GDM1 (cell line): ENCODE data around the gene HNRNPR.
"Not testable (repeated sequence)": the region's sequence is repeated elsewhere in the genome, so short reads cannot be mapped to it uniquely, and the experiment has no call there.

Experiments
- DNase-seq: peaks from one replicate; lab custom pipeline; 2025; lab: John Stamatoyannopoulos, UW

The HNRNPR gene

DNA sequence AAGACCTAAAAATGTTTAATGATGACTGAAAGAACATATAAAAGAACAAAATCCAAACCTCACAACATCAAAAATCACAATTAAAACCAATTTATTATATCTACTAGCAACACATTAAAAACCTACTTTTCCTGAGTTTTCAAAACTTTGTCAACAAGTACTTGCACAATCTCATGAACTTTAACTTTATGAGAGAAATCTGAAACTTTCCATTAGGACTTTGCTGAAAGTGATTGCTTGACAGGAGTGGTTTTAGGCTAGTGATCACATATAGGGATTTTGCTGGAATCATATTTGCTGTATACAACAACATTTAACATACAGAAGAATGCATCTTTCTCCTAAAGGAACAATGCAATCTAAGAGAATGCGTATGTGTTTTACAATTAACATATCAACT, 13.2 kb downstream of the HNRNPR start:
- DNase-seq: no peak

DNA sequence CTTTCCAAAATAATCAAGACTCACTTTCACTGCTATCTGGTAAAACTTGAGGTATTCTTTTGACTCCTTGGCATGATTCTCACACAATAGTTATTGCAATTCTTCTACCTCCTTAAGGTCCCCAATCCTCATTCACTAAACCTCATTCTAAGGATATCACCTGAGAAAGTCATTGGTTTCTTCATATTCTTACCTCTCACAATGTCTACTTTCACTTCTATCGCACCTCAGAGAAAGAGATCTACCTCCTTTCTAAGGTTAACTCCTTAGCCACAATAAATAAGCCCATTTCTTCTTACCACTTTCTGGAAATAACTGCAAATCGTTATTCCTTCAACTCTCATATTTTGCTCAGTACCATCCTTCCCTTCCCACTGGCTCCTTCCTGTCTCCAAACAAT, 18.7 kb downstream of the HNRNPR start:
- DNase-seq: no peak

DNA sequence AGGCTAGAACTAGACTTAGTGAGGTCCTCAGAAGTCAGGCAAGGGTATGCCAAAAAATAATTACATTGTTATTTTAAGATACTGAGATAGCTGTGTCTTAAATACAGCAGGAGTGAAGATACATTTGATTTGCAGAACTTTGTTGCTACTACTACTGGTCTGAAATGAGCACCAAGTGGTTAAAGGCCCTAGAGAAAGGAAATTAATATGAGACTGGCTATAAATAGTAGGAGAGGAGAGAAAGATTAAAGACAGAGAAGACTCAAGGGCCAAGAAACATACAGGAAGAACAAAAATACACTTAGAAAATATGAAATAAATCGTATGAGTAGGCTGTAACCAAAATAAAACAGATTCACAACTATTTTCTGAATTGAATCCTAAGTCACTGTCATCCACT, 21.3 kb downstream of the HNRNPR start:
- DNase-seq: no peak

DNA sequence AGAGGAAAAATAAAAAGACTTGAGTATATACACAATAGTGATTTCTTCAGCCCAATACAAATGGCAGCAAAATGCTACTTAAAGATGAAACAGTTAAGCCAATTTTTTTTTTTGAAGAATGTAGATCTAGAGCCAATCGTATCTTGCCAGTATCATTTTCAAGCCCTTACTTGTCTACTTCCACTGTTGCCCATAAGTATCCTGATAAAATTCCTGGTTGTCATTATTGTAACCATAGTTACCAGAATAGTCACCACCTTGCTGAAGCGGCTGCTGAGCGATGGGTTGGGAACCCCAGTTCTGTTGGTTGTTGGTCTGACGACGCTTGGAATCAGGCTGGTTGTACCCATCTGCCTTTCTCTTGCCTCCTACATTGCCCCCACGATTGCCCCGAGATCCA, 33.8 kb downstream of the HNRNPR start:
- not testable (repeated sequence) for DNase-seq

DNA sequence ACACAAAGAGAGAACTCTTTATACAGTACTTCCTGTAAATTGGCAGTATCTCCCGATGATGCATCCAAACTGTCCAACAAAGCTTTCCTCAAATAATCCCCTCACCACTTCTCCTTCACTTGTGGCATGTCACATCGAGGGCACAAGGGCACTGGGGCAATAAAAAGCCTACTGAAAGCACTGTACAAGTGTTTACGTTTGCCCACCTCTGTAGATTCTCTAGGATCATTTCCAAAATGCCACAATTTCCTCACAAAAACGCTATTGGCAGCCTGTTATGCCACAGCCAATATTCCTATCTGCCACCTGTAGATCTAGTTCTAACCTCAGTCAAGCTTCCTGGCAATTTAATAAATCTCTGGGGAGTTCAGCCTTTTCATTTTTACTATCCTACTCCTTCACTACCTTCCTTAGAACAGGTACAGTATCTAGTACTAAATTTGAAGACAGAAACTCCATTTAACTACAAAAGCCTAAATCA, 39.9 kb downstream of the HNRNPR start:
- DNase-seq: no peak

DNA sequence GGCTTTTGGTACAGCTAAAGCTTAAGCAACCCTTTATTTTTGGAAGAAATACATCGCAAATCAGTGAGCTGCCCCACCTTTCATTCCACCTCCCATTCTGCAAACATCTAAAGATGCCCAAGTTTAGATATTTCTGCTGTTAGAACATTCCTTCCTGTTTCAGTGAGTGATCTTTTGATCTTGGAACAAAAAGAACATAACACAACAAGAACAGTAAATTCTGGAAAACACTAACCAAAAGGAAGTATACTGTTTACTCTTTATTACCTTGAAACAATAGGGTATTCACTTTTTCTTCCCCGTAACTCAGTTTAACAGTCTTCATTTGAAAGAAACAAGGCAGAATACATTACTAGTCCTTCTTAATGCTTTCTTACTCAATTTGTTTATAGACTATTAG, 40.6 kb downstream of the HNRNPR start:
- no peak for DNase-seq

DNA sequence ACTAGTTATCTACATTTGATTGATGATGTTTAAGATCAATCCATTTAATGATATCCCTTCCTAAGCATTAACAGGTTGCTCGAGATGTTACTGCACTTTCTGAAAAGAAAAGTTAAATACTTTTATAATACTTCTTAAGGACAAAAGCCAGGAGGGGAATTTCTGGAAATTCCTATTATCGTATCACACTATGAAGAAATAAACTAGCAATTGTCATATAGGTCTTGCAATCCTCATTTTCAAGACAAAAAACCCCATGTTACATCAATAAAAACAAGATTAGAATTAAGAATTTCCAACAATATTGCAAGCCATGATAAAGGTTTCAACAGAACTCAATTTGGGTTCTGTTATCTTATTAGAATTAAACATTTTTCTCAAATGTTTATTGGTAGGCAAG, 47.2 kb downstream of the HNRNPR start:
- DNase-seq: no peak

DNA sequence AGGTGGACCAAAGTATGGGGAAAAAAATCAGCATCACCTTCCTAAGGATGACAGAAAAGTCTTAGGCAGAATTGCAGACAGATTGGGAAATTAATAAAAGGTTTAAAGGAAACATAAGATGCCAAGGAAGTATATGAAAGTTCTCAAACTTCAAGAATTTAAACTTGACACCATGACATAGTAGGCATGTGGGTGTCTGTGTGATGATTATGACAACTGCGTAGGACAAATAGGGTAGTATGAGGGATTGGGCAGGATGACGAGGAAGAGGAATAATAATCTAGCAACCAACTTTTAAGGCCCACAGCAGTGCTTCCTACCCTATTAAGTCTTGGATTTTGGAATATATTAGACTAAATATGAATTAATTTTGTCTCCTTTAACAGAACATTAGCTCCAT, 52.4 kb downstream of the HNRNPR start:
- DNase-seq: no peak

DNA sequence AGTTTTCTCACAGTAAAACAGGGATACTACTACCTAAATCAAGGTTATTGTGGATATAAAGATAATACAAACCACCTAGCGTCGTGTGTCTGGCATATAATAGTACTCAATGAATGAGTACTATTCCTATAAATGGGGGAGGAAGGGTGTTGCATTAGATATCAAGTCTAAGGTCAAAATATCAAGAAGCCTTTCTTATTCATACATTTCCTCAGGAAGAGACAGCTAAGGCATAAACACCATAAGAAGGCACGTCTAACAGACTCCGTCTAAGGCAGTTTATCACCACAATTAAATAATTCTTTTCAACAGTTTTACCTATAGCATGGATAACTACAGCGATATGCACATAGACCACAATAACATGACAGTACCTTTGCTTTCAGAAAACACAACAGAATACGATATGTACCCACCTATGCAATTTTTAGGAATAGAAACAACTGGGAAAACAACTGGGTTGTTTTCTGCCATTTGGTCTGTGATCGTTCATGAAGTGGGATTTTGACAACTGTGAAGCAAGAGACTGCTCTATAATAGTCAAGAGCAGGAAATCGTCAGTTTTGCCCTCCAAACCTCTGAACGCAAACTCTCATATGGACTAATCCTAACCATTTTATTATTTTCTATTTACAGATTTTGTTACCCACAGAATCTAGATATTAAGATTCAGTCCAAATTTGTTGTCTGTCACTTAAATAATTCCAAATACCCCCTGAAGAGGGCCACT, 53.1 kb downstream of the HNRNPR start:
- no peak for DNase-seq

DNA sequence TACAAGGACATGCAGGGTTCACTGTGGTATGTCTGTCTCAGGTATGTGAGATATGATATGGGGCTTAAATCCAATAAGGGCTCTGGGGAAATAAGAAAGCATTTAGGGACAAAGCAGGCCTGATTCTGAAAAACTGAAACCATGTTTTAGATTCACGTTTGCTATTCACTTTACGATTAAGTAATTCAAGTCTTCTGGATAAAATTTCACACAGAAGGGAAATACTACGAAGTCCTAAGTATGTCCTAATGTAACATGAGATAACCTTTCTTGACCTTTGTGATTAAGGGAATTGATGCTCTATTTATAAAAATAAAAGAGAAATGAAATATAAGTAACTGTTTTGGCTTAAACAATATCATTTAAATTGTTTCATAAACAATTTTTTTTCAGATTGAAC, 55.4 kb downstream of the HNRNPR start:
- no peak for DNase-seq

DNA sequence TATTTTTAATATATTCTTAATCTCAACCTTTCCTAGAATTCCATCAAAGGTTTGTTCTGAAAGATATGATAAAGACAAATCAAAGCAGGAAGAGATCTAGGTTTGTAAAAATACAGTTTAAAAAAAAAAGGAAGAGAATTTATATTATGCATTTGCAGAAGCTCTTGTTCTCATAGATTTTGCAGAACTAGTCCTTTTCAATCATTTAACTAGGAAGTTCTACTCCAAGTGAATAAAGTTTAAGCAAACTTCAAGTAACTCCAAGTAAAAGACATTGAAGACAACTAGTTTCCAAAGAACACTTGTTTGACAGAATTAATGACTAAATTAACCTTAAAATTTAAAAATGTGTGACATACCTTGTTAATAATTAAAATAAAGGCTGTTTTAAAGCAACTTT, 55.9 kb downstream of the HNRNPR start:
- no peak for DNase-seq

DNA sequence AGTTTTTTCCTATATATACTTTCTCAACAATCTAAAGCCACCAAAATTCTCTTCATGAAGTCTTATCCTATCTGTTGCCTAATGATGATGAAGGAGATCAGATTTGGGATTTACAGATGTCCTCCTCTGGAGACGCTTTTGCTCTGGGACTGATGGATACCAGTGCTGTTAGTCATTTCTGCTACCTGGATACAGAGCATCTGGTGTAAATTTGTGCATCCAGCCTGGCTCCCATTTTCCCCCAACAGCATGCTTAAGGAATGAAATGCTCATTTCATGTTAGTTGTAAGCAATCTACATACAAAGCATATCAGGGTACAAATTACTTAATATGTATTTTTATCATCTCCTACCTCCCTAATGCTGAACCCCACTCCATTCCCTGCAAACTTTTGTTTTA, 57.7 kb downstream of the HNRNPR start:
- no peak for DNase-seq

DNA sequence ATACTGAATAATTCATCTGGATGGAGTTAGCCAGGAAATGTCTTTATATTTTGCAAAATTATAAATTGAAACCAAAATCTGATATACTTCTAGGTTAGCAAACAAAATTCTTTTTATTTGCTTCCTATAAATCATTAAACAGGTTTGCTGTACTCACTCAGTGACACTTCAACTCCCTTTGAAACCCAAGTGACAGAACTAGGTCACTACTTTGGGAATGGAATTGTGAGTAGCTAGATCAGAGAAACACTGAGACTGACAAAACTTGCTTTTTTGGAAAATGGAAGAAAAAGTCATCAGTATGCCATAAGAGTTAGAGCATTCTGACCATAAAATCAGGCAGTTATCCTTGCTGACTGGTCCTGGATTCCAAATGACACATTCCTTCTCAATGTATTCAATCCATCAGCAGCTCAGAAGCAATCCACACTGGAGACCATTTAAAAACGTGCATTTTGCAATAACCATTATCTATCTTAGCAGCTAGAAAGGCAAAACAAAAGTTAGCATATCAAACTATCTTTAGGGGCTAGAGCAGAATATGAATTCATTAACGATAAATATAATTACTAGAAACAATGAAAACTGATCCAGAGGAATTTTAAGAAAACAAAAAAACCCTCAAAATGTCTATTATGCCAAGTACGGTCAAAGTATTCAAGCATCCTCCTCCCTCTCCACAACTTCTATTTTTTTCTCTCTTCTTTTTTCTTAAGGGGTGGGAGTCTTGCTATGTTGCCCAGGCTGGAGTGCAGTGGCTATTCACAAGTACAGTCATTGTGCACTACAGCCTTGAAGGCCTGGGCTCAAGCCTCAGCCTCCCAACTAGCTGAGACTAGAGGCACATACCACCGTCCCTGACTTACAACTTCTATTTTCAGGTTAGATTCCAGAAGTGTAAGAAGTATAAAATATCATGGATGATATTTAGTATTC, 60.1 kb downstream of the HNRNPR start:
- DNase-seq: no peak

DNA sequence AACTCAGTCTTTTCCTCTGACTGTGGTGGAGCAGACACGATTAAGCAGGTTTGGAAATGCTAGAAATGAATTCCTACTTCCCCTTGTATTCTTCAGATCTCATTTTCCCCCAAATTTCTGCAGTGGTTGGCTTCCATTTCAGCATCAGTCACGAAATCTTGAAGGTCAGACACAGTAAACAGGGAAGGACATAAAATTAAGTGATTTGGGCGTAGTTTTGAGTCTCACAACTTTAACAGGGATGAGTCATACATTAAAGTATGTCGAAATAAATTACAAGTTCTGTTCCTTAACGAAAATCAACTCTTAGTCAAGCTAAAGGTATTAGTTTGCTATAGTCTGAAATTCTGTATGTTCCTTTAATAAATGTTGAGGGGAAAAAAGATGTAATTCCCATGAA, 61.1 kb downstream of the HNRNPR start:
- DNase-seq: no peak

DNA sequence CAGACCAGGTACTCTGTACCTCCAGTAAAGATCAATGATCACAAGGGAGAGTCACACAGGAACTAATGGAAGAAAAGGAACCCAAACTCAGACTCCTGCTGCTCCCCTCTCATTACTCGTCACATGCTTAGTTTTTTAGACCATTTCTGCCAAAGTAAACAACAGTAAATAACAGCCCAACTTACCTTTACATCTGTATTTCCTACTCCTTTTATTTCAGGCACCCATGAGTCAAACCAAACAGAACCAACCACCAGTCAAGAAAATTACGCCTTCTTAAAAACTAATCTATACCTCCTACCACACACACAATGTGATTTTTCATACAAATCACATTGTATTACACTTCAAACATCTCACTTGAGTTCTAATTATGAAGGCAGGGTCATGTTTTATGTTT, 65.4 kb downstream of the HNRNPR start:
- DNase-seq: no peak

DNA sequence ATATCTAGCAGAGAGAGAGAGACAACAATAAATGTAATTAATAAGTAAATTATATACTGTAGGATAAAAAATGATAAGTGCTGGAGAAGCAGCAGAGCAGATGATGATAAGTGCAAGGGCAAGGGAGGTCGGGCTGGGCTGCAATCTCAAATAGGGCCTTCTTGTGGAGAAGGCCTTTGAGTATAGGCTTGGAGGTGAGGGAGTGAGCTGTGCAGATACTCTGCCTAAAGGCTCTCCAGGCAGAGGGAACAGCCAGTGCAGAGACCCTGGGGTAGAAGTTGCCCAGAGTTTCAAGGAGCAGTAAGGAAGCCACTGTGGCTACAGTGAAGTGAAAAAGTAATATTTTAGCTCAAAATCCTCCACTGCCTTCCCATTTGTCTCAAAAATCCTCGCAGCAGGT, 67.6 kb downstream of the HNRNPR start:
- DNase-seq: no peak

DNA sequence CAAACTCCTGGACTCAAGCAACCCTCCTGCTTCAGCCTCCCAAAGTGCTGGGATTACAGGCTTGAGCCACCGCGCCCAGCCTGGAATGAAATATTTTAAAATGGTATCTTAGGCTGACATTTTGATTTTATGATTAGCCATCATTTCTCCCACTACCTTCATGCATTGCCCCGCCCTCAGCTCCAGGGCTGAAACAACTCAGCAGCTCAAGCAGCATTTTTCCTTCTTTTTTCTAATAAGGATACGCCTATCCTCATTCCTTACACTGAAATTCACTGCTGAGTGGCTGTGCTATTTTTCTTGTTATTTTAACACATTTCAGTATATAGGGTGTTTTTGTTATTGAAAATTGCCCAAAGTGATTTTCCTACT, 70.0 kb downstream of the HNRNPR start:
- no peak for DNase-seq

DNA sequence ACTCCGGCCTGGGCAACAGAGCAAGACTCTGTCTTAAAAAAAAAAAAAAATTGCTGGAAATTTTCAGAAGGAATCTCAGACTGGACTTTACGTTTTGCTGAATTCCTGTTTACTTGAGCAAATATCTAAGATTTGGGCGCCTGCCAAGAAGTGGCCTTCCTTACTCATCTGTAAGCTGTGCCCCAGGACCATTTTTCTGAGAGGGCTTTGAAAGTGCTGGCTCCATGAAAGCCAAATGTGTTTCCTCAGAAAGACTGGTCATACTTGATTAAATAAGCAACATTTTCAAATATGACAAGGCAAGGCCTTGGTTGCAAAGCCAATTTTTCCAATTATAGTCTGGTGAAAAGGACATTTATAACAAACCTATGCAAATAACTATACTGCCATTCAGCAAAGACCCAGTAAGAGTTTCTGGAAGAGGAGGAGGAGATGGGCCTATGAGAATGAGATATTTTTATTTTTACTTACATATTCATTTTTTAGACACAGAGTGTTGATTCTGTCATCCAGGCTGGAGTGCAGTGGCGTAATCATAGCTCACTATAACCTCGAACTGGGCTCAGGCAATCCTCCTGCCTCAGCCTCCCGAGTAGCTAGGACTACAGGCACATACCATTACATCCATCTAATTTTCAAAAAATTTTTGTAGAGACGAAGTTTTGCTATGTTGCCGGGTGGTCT, 70.5 kb downstream of the HNRNPR start:
- DNase-seq: no peak

DNA sequence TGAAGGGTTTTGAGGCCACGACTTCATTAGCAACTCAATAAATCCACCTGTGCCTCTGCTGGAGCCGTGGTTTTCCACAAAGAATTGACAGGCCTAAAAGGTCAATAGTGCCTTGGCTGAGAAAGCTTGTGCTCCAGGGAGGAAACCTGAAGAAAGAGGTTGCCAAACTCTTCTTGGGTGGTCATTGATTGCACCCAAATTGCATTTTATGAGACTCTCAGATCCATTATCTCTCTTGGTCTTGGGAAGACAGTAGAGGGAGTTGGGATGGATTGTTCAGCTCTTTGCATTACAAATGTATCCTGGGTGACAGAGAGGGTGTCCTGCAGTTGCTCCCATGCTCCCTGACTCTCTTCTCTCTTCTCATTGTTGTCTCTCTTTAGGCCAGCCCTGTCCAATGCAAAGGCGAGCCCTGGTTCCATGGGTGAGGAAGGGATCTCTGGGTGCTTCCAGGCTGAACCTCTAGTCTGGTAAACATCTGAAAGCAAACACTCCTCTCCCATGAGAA, 80.7 kb downstream of the HNRNPR start:
- no peak for DNase-seq

DNA sequence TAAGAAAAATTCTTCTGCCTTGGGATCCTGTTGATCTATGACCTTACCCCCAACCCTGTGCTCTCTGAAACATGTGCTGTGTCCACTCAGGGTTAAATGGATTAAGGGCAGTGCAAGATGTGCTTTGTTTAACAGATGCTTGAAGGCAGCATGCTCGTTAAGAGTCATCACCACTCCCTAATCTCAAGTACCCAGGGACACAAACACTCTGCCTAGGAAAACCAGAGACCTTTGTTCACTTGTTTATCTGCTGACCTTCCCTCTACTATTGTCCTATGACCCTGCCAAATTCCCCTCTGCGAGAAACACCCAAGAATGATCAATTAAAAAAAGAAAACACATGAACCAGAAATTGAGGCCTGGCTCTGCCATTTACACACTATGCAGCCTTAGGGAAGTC, 86.0 kb downstream of the HNRNPR start:
- not testable (repeated sequence) for DNase-seq

DNA sequence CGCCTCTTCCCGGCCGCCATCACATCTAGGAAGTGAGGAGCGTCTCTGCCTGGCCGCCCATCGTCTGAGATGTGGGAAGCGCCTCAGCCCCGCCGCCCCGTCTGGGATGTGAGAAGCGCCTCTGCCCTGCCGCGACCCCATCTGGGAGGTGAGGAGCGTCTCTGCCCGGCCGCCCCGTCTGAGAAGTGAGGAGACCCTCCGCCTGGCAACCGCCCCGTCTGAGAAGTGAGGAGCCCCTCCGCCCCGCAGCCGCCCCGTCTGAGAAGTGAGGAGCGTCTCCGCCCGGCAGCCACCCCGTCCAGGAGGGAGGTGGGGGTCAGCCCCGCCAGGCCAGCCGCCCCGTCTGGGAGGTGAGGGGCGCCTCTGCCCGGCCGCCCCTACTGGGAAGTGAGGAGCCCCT, 86.7 kb downstream of the HNRNPR start:
- not testable (repeated sequence) for DNase-seq
